ENCODE results near the gene SIL1.

The SIL1 gene

GRCh38 chr5:138955013-138955660 is 243.0 kb downstream of the SIL1 start:
- DNase-seq (ENCODE audit: low read depth) = no peak

- no peak for DNase-seq (ENCODE audit: low read depth)
These were observed 243.7 kb downstream of the SIL1 start for GRCh38 chr5:138954257-138955012.

GRCh38 chr5:138953387-138954256 is 244.5 kb downstream of the SIL1 start:
- DNase-seq (ENCODE audit: low read depth) = no peak

GRCh38 chr5:138952962-138953361 is 245.2 kb downstream of the SIL1 start:
- DNase-seq (ENCODE audit: low read depth) = no peak

GRCh38 chr5:138951986-138952735 is 246.0 kb downstream of the SIL1 start:
- no peak for DNase-seq (ENCODE audit: low read depth)

GRCh38 chr5:138951091-138951985 is 246.8 kb downstream of the SIL1 start:
- DNase-seq (ENCODE audit: low read depth) = no peak

- DNase-seq (ENCODE audit: low read depth) = no peak
These were observed 247.6 kb downstream of the SIL1 start for GRCh38 chr5:138950421-138951031.

- DNase-seq (ENCODE audit: low read depth) = no peak
These were observed 248.2 kb downstream of the SIL1 start for GRCh38 chr5:138949988-138950387.

- DNase-seq (ENCODE audit: low read depth) = no peak
These were observed 249.0 kb downstream of the SIL1 start for GRCh38 chr5:138949223-138949574.

- no peak for DNase-seq (ENCODE audit: low read depth)
These were observed 249.5 kb downstream of the SIL1 start for GRCh38 chr5:138948471-138949222.

- no peak for DNase-seq (ENCODE audit: low read depth)
These were observed 250.4 kb downstream of the SIL1 start for GRCh38 chr5:138947780-138948179.

GRCh38 chr5:138946831-138947560 is 251.2 kb downstream of the SIL1 start:
- DNase-seq (ENCODE audit: low read depth) = no peak

- no peak for DNase-seq (ENCODE audit: low read depth)
These were observed 251.9 kb downstream of the SIL1 start for GRCh38 chr5:138946241-138946623.

GRCh38 chr5:138945421-138946240 is 252.5 kb downstream of the SIL1 start:
- no peak for DNase-seq (ENCODE audit: low read depth)

- DNase-seq (ENCODE audit: low read depth) = no peak
These were observed 253.4 kb downstream of the SIL1 start for GRCh38 chr5:138944527-138945322.

- DNase-seq (ENCODE audit: low read depth) = no peak
These were observed 254.5 kb downstream of the SIL1 start for GRCh38 chr5:138943599-138944173.

- DNase-seq (ENCODE audit: low read depth) = no peak
These were observed 255.3 kb downstream of the SIL1 start for GRCh38 chr5:138942861-138943260.
